Ureter (tissue), 1 donor: Measurements from ENCODE around the gene NDUFS2. TPM values are rescaled to one million over a fixed set of nuclear protein-coding genes. Genes with fewer than 3 reads are reported as not detected.

Experiments used
- DNase-seq: peaks from one replicate; pipeline ENCODE4 v3.0.0-alpha.2; 2020; ENCODE audit warnings: low spot score
- total RNA-seq: library from RNA; stranded (reverse); gene quantifications from one replicate; pipeline ENCODE4 v1.2.4, GENCODE V29; 2023
- donor health status: DM: yes; HTN: yes; CAD: no.

The NDUFS2 gene
- total RNA-seq, result 94.1 TPM

DNA sequence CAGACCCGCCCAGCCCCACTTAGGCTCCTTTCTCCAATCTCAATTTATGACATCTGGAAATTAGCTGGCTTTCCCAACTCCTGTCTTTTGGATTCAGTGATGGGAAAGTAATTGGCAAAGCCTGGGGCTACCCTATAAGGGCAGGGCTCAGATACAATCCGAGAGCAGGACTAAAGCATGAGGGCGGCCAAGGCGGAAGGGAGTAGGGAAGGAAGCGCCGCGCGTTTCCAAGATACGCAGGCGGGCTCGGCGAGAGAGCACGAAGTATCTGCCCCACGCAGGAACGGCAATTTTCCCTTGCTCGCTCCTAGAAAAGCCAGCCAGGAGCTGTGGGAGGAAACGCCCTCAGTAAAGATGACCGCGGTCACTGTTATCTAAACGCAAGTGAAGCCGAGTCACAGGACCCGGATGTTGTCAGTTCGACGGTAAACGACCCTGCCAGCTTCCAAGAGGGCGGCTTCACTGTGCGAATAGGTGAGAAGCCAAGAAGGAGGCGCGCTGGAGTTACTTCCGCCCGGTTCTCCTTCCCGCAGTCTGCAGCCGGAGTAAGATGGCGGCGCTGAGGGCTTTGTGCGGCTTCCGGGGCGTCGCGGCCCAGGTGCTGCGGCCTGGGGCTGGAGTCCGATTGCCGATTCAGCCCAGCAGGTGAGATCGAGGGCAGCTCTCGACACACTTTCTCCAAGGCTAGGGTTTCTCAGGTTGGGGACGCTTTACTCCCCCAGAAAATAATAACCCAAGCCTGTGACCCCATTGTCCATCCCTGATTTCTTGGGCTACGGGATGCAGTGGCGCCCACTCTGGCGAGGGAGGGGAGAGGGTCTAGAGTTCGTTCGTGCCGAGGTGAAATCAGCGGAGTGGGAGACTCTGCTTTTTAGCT lies at the start of gene NDUFS2:
TSS of gene NDUFS2 (plus strand) at position 532 of the 877 bp plus-strand sequence. CDS start at position 551, 19 bp downstream.
- DNase-seq, result peak; percentile 99

DNA sequence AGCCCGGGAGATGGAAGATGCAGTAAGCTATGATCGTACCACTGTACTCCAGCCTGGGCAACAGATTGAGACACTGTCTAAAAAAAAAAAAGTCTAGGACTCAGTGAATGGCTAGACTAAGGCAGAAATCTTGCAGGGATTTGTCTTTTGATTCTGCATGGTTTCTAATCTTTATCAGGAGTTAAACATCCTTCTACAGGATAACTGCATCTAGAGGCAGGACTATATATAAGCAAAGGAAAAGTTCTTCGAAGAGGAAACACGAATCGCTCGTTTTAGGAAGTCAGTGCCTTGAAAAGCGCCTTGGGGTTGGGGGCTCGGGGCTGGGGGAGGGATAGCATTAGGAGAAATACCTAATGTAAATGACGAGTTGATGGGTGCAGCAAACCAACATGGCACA lies 49.0 kb upstream of the NDUFS2 start:
- no peak for DNase-seq

DNA sequence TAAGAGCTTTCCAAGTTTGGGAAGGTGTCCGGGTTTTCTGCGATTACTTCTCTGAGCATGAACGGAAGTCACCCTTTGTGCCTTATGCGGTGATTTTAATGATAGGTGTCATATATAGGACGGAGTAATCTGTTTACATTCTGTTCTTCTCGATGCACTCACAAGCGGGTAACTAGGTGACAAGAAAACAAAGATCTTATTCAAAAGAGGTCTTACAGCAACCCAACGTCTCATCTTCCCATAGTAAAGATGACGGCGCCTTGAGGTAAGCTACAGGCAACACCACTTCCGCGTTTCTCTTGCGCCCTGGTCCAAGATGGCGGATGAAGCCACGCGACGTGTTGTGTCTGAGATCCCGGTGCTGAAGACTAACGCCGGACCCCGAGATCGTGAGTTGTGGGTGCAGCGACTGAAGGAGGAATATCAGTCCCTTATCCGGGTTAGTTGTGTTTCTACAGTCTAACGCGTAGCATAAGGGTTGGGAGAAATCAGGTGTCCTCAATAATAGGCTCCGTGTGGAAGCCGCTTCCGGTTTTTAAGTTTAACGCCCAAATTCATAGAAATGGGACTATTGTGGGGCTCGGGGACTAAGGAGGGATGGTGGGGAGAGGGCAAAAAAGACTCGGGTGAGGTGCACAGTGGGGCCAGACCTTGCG lies 48.4 kb upstream of the NDUFS2 start, which contains the start of gene UFC1:
TSS of gene UFC1 (plus strand) at position 297 of the 656 bp plus-strand sequence. CDS start at position 317, 20 bp downstream.
- peak; percentile 84 for DNase-seq

DNA sequence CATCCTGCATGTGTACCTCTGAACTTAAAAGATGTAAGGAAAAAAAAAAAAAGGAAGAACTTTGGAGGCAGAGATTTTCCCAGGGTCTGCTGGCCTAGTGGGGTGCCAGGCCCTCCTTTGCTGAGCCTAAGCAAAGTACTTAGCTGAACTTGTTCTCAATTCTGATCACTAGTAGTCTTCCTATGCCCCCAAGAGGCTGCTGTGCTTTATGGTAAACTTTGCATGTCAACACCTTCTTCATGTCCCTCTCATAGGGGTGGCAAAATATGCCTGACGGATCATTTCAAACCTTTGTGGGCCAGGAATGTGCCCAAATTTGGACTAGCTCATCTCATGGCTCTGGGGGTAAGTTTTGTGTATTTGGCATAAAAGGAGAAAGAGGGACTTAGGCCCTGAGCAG lies 44.3 kb upstream of the NDUFS2 start:
- DNase-seq, result no peak

DNA sequence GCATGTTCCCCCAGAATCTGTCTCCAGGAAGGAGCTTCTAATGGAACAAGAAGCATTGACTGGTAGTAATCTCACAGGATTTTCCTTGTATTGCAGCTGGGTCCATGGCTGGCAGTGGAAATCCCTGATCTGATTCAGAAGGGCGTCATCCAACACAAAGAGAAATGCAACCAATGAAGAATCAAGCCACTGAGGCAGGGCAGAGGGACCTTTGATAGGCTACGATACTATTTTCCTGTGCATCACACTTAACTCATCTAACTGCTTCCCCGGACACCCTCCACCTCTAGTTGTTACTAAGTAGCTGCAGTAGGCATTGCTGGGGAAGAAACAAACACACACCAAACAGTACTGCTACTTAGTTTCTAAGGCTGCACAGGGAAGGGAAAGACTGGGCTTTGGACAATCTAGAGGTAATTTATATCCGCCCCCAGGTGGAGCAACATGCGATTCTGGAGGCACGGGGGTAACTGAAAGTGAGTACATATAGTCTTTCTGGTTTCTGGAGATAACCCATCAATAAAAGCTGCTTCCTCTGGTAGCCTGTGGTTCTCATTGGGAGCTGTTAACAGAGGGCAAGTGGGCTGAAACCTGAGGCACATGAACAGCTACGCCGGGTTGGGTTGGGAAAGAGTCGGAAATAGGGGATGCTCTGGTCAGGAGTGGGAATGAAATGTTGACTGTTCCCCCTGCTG lies 43.7 kb upstream of the NDUFS2 start:
- DNase-seq, result no peak

DNA sequence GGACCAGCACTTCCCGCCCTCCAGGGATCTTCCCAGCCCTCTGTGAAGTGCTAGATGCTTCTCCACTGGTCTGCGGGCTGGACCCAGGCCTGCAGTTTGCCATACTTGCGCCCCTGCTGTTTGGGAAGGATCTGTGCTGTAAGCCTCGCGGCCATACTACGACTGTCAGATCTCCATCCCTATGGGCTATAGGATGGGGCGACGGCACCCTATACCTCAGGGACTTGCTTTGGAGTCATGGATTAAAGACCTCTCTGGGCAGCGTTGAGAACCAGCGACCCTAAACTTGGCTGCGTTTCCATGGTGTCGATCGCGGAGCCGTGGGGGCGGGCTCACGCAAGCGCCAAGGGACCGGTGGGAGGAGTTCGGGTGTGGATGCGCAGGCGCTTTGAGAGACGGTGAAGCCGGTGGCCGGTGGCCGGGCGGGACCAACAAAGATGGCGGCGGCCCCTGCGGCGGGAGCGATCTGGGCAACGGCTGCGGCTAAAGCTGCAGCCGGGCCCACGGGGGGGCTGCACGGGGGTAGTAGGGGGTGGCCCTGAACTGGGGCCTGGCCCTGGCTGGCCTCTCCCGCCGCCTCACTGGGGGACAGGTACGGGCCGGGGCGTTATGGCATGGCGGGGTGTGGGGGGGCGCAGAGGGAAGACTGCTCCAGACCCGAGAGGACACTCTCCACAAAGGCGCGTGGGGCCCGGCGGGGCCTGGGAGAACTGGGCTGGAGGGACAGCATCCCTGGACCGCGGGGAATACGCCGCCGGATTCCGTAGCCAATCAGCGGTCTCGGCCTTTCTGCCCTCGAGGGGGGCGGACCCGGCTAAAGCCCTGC lies 42.9 kb upstream of the NDUFS2 start, which contains the start of gene USP21:
TSS of gene USP21 (plus strand) at position 414 of the 826 bp plus-strand sequence. CDS start 1,141 bp downstream, outside the sequence.
- DNase-seq, result peak; percentile 95

DNA sequence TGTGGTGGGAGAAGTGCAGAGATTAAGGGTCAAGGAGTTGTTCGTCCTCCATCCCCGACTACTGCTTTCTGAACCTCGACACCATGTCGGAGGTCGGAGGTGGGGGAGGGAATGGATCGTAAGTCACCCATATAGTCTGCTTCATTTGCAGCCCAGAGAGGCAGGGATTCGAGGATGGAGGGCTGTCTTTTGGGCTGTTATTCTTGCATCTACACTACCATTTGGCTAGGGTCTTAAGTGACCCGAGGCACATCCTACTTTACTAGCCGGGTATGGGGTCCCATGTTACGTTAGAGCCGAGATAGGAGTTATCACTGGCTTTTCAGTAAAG lies 42.3 kb upstream of the NDUFS2 start:
- no peak for DNase-seq

DNA sequence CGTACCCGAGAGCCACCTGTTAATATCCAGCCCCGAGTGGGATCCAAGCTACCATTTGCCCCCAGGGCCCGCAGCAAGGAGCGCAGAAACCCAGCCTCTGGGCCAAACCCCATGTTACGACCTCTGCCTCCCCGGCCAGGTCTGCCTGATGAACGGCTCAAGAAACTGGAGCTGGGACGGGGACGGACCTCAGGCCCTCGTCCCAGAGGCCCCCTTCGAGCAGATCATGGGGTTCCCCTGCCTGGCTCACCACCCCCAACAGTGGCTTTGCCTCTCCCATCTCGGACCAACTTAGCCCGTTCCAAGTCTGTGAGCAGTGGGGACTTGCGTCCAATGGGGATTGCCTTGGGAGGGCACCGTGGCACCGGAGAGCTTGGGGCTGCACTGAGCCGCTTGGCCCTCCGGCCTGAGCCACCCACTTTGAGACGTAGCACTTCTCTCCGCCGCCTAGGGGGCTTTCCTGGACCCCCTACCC lies 41.5 kb upstream of the NDUFS2 start:
- no peak for DNase-seq

DNA sequence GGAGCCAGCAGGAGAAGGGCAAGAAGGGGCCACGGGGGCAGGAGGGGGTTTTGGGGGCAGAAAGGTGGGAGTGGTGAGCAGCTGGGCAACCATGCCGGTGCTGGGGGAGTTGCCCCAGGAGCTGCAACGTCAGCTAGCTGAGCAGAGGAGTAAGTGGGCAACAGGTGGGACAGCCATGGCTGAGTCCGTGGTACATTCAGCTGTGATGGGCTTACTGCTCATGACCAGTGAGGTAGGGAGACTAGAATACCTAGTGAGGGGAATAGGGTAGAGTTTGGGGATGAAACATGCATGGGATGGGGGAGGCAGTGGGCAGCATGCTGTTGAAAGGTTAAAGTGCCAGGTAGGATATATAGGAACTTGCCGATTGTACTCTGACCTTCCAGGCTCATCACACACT lies 40.5 kb upstream of the NDUFS2 start:
- DNase-seq, result no peak

DNA sequence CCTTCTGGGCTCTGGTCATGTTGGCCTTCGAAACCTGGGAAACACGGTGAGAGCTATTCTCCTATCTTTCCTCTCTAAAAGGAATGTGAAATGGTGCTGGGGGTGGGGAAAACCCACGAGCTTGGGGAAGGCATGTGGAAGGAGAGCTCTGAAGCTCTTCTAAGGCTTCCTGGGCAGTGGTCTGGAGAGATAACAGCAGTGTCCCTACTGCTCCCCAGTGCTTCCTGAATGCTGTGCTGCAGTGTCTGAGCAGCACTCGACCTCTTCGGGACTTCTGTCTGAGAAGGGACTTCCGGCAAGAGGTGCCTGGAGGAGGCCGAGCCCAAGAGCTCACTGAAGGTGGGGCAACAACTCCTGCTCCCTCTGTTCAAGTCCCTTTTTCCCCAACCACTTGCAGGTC lies 40.1 kb upstream of the NDUFS2 start:
- DNase-seq, result no peak

DNA sequence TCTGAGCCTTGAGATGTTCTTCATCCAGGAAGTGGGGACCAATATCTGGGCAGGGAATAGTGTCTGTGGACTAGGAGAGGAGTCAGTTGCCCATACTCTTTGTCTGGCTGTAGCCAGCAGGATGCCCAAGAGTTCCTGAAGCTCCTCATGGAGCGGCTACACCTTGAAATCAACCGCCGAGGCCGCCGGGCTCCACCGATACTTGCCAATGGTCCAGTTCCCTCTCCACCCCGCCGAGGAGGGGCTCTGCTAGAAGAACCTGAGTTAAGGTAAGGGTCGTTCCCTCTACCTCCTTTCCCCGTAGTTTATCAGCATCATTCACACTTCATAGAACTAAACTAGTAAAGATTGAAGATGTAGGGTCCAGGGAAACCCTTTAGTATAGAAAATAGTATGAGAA lies 39.4 kb upstream of the NDUFS2 start:
- DNase-seq, result no peak

DNA sequence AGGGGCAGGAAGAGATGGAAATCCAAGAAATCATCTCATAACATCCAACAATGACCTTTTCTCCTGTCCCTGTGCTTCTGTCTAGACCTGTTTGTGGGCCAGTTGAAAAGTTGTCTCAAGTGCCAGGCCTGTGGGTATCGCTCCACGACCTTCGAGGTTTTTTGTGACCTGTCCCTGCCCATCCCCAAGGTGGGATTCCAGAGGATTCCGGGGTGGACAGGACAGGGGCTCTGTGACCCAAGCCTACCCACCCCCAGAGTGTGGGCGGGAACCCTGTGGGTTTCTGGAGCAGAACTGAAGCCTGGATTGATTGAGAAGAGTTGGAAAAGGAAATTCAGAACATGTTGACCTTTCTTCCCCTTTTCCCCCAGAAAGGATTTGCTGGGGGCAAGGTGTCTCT lies 38.4 kb upstream of the NDUFS2 start:
- no peak for DNase-seq

DNA sequence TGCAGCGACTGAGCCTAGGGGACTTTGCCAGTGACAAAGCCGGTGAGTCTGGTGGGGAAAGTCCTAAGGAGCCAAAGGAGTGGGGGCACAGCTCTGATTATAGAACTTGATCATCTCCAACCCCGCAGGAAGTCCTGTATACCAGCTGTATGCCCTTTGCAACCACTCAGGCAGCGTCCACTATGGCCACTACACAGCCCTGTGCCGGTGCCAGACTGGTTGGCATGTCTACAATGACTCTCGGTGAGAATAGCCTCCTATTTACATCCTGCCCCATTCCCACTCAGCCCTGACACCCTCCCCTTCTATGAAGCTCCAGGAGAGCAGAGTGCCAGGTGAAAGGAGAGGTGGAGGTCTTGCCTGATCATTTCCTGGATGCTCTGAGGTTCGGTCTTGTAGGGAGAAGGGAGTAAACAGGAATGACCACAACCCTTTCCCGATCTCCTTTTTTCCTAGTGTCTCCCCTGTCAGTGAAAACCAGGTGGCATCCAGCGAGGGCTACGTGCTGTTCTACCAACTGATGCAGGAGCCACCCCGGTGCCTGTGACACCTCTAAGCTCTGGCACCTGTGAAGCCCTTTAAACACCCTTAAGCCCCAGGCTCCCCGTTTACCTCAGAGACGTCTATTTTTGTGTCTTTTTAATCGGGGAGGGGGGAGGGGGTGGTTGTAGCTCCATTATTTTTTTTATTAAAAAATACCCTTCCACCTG lies 37.1 kb upstream of the NDUFS2 start:
- no peak for DNase-seq

DNA sequence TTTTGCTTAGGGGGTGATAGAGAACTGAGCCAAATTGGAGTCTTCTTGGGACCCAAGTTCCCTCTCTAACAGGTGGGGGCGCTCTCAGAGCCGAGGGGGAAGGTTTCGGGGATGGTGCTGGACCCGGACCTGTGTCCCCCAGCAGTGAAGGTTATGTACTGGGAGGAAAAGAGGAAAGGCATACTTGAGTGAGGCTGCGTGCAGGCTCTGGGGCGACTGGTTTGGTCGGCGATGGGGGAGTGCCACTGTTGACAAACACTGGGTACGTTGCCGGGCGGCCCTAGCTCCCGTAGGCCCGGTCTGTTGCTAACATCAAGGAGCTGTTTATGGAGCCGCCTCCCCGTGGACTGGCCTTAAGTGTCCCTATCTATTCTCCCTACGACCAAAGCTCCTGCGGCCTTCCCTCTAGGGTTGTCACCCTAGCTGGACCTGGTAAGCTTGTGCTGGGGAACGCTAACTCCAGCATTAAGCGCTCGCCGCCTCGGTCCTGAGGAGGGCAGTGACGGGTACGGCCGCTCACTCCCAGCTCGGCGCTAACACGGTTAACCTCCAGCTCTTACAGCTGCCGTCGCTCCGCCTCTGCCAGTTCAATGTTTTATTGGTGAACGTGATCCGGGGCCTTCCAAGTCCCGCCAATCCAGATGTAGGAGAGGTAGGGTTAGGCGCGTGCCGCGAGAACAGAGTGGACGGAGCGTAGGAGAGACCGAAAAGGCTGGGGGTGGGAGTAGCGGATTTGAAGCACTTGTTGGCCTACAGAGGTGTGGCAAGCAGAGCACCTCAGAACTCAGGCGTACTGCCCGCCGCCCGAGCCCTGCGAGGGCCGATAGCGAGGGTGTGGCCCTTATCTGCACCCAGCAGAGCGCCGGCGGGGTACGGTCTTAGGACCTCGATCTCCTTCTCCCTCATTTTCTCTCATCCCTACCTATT lies 36.2 kb upstream of the NDUFS2 start, which contains the start of gene PPOX:
TSS of gene PPOX (plus strand) at position 685 of the 927 bp plus-strand sequence. CDS start 422 bp downstream, outside the sequence.
- peak; percentile 97 for DNase-seq

DNA sequence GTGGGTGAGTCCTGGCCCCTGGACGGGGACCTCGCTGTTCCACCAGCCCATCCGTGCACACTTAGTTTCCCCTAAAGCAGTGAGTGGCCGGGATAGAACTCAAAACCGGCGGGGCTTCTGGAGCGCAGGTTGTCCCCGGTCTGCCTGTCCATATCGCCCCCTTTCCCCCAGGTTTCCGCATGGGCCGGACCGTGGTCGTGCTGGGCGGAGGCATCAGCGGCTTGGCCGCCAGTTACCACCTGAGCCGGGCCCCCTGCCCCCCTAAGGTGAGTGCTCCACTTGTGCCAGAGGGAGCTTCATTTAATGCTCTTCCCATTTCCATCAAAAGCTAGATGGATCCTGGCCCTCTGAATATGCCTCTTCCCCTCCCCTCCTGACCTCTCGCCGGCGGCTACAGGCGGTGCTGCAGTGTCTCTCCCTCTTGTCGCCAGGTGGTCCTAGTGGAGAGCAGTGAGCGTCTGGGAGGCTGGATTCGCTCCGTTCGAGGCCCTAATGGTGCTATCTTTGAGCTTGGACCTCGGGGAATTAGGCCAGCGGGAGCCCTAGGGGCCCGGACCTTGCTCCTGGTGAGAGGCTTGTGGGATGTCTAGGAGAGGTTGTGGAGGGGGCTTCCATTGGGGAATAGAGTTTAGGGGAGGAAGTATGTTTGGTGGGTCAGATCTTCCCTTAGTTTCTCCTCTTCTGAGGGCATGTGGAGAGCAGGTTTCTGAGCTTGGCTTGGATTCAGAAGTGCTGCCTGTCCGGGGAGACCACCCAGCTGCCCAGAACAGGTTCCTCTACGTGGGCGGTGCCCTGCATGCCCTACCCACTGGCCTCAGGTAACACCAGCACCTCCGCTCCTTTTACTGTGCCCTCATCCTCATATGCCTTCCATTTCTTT lies 35.3 kb upstream of the NDUFS2 start:
- DNase-seq, result no peak

DNA sequence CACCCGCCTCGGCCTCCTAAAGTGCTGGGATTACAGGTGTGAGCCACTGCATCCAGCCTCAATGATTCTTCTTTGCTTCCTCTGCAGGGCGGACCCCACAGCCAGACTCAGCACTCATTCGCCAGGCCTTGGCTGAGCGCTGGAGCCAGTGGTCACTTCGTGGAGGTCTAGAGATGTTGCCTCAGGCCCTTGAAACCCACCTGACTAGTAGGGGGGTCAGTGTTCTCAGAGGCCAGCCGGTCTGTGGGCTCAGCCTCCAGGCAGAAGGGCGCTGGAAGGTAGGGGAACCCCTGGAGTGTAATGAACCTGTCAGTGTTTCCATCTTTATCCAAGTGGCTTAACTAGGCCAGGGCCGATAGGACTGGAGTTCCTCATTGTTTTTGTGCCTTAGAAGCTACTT lies 33.3 kb upstream of the NDUFS2 start:
- DNase-seq, result no peak

DNA sequence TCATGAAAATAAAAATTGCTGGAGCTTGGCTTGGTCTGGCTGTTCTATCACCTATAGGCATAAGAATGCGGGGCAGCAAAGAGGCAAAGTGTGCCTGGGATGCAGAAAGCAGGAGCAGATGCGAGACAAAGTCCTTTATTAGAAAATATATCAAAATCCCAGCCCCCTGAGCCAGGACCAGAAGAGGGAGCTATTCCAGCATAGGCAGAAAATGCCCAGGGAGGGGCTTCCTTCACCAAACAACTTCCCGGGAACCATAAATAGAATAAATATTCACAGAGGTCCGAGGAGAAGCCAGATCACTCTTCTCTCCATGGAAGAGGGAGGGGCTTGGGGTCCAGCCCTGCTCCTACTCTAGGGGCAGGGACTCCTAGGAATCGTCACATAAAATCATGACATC lies 31.0 kb upstream of the NDUFS2 start:
- DNase-seq, result no peak

DNA sequence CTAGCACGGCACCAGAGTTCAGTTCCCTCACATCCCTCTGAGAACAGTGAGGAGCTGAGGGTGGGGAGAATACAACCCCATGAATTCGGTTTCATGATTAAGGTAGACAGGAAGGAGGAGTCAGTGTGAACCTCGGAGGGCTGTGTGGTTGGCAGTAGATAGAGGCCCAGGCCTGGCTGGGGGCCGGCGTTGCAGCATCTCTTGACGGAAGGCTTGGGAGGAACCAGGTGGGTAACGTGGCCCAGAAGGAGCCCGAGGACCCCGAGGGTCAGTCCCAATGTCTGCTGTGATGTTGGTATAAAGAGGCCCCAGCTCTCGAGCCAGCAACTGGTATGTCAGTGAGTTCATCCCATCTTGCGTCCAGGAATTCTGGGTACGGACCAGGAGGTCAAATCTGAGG lies 30.5 kb upstream of the NDUFS2 start:
- no peak for DNase-seq
